ENCODE data around the gene STXBP6.

DNA sequence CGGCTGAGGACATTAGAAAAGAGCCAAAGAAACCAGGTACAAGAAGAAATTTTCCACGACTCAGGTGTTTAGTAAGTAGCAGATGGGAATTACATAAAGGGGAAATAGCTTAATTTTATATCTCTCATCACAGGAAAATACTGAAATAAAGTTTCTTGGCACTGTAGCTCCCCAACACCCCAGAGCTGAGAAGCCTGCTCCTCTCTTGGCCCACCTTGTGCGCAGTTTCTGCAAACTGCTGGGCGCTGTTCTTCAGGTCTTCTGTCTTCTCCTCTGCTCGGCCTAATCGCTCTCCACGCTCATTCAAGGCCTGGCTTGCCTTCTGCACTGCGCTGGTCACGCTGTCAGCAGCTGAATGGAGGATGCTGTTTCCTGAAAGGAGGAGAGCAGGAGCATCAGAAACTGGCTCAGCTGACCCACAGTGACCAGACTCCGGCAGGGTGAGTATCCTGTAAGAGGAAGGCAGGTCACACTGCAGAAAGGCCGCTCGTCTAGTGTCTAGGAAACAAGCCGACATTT lies 231.1 kb downstream of the STXBP6 start:
- TF ChIP-seq, protein P1, sequence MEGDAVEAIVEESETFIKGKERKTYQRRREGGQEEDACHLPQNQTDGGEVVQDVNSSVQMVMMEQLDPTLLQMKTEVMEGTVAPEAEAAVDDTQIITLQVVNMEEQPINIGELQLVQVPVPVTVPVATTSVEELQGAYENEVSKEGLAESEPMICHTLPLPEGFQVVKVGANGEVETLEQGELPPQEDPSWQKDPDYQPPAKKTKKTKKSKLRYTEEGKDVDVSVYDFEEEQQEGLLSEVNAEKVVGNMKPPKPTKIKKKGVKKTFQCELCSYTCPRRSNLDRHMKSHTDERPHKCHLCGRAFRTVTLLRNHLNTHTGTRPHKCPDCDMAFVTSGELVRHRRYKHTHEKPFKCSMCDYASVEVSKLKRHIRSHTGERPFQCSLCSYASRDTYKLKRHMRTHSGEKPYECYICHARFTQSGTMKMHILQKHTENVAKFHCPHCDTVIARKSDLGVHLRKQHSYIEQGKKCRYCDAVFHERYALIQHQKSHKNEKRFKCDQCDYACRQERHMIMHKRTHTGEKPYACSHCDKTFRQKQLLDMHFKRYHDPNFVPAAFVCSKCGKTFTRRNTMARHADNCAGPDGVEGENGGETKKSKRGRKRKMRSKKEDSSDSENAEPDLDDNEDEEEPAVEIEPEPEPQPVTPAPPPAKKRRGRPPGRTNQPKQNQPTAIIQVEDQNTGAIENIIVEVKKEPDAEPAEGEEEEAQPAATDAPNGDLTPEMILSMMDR (IDR thresholded peaks at IDR 0.05; ENCODE audit: insufficient read depth, low read depth, low read length), result no peak
- no peak for TF ChIP-seq EZH2 (IDR thresholded peaks at IDR 0.05; ENCODE audit: insufficient read depth, low read length)

Measured in astrocyte (in vitro differentiated cells and primary cell).